A549 (cell line): ENCODE data around the gene KIRREL1. TPM values are rescaled to one million over a fixed set of nuclear protein-coding genes. Genes with fewer than 3 reads are reported as not detected.

ENCODE experiments used
- ATAC-seq, 2 experiments: fragments of 200-7000 bp in 1 of 2; fragments of >200 bp in 1 of 2; cut with Nextera tagmentation in 1 of 2; cut with Tn5 transposase in 1 of 2; 3 replicates each; pipeline versions ENCODE4 v1.8.0 to v1.9.1; 2018 to 2020; ENCODE audit warnings: mild to moderate bottlenecking in 1 of 2, moderate library complexity in 1 of 2
- CTCF ChIA-PET: fragments of 300-600 bp; sonication (Branson Sonifier 250); formaldehyde crosslinking; extraction: SDS; loops from one replicate; lab custom pipeline; 2021; ENCODE audit warnings: antibody characterized with exemption, inconsistent platforms; lab: Yijun Ruan, JAX
- POLR2A ChIA-PET: fragments of 350-600 bp; formaldehyde crosslinking; extraction: SDS; loops from one replicate; lab custom pipeline; 2021; ENCODE audit warnings: antibody characterized with exemption, inconsistent platforms; lab: Yijun Ruan, JAX
- DNase-seq, 2 experiments: peaks; one replicate each; pipeline versions ENCODE4 v3.0.0 to v3.0.0-alpha.2; 2011 to 2016; ENCODE audit warnings: low read depth in 1 of 2, low spot score in 1 of 2
- FAIRE-seq: peaks from 2 replicates; lab custom pipeline; 2011; peaks lifted over from hg19 to GRCh38; lab: Jason Lieb, UNC
- H3K27ac ChIP-seq, 2 experiments: fragments of >200 bp; sonication (Bioruptor Twin); formaldehyde crosslinking; 3 replicates each; pipeline ENCODE4 v1.5.1; 2016 to 2017
- H3K4me1 ChIP-seq: fragments of >200 bp; sonication (Bioruptor Twin); formaldehyde crosslinking; 3 replicates; pipeline ENCODE4 v1.6.1; 2016
- H3K4me2 ChIP-seq: fragments of >200 bp; sonication (Bioruptor Twin); formaldehyde crosslinking; 3 replicates; pipeline ENCODE4 v1.6.1; 2016
- H3K4me3 ChIP-seq: fragments of >200 bp; sonication (Bioruptor Twin); formaldehyde crosslinking; 3 replicates; pipeline ENCODE4 v1.5.1; 2016
- H3K9me3 ChIP-seq: fragments of >200 bp; sonication (Bioruptor Twin); formaldehyde crosslinking; 3 replicates; pipeline ENCODE4 v1.6.1; 2016
- ATOH8 ChIP-seq: fragments of 250-450 bp; sonication (Bioruptor Pico); IDR thresholded peaks from 2 replicates; pipeline ENCODE4 v1.5.0; 2020; ENCODE audit warnings: low read depth, mild to moderate bottlenecking, moderate library complexity
- BCL3 ChIP-seq: fragments of >200 bp; sonication (Bioruptor Twin); formaldehyde crosslinking; IDR thresholded peaks from 3 replicates; pipeline ENCODE4 v1.6.1; 2016
- EHF ChIP-seq: fragments of 250-450 bp; sonication (Bioruptor Pico); IDR thresholded peaks from 2 replicates; pipeline ENCODE4 v1.5.0; 2020; ENCODE audit warnings: mild to moderate bottlenecking
- ELK1 ChIP-seq: fragments of 150-350 bp; IDR thresholded peaks from 2 replicates; pipeline ENCODE4 v1.6.1; 2014; ENCODE audit warnings: low read depth, mild to moderate bottlenecking, low read length
- FOXS1 ChIP-seq: fragments of 250-450 bp; sonication (Bioruptor Pico); IDR thresholded peaks from 2 replicates; pipeline ENCODE4 v1.5.0; 2020; ENCODE audit warnings: mild to moderate bottlenecking, moderate library complexity
- GATA3 ChIP-seq: IDR thresholded peaks from 2 replicates; pipeline ENCODE4 v1.6.1; 2012; ENCODE audit warnings: borderline replicate concordance
- HDAC2 ChIP-seq: fragments of 200-600 bp; sonication (generic); IDR thresholded peaks from 2 replicates; pipeline ENCODE4 v1.6.1; 2016
- HEYL ChIP-seq: fragments of 250-450 bp; sonication (Bioruptor Pico); IDR thresholded peaks from 2 replicates; pipeline ENCODE4 v1.8.0; 2021; ENCODE audit warnings: mild to moderate bottlenecking, moderate library complexity
- HOXA7 ChIP-seq: fragments of 250-450 bp; sonication (Bioruptor Pico); IDR thresholded peaks from 2 replicates; pipeline ENCODE4 v1.5.0; 2020; ENCODE audit warnings: mild to moderate bottlenecking, moderate library complexity
- HOXB5 ChIP-seq: fragments of 250-450 bp; sonication (Bioruptor Pico); IDR thresholded peaks from 2 replicates; pipeline ENCODE4 v1.5.0; 2020; ENCODE audit warnings: mild to moderate bottlenecking, moderate library complexity
- MAFK ChIP-seq: fragments of 450-650 bp; IDR thresholded peaks from 2 replicates; pipeline ENCODE4 v1.6.1; 2014; ENCODE audit not compliant: partially characterized antibody
- MAX ChIP-seq: IDR thresholded peaks from 2 replicates; pipeline ENCODE4 v1.6.1; 2012
- NPAS2 ChIP-seq: fragments of 250-450 bp; sonication (Bioruptor Pico); IDR thresholded peaks from 2 replicates; pipeline ENCODE4 v1.8.0; 2022; ENCODE audit warnings: mild to moderate bottlenecking, moderate library complexity, borderline replicate concordance
- PHF8 ChIP-seq: fragments of 200-600 bp; sonication (generic); IDR thresholded peaks from 2 replicates; pipeline ENCODE4 v1.6.1; 2016; ENCODE audit warnings: low read depth, mild to moderate bottlenecking, antibody characterized with exemption, moderate library complexity, borderline replicate concordance
- RCOR1 ChIP-seq: fragments of 150-350 bp; IDR thresholded peaks from 2 replicates; pipeline ENCODE4 v1.6.1; 2014; ENCODE audit warnings: antibody characterized with exemption, low read length, low read depth
- RFX5 ChIP-seq: fragments of 450-650 bp; IDR thresholded peaks from 2 replicates; pipeline ENCODE4 v1.7.1; 2014; ENCODE audit warnings: antibody characterized with exemption, mild to moderate bottlenecking, moderate library complexity
- RNF2 ChIP-seq: fragments of 200-600 bp; sonication (generic); IDR thresholded peaks from 2 replicates; pipeline ENCODE4 v1.6.1; 2016; ENCODE audit warnings: low read depth, mild to moderate bottlenecking, antibody characterized with exemption, moderate library complexity, borderline replicate concordance
- WGBS: methylation state at CpG from one replicate; pipeline ENCODE4 v1.1.6; 2017; ENCODE audit errors: missing lambda C conversion rate; 5-methylcytosine and 5-hydroxymethylcytosine counted together
- polyA plus RNA-seq, 4 experiments: library from polyadenylated mRNA; depleted of rRNA in 3 of 4; stranded (reverse); fragments of >200 nt; fragmentation: RNase III in 1 of 4; extraction: RNeasy Plus Mini Kit Qiagen cat#74134 plus additional on column Dnase treatment in 1 of 4; gene quantifications; 2 replicates in 3 of 4; 3 replicates in 1 of 4; pipeline ENCODE4 v1.2.3, GENCODE V29; 2011 to 2017
- TF ChIP-seq, protein P1 (sequence below): fragments of 450-650 bp; IDR thresholded peaks from 2 replicates; pipeline ENCODE4 v1.6.1; 2014; ENCODE audit warnings: antibody characterized with exemption

The KIRREL1 gene
- polyA plus RNA-seq, 2 of the 4 experiments (the other 2 are of a cell fraction), result 18.7 to 41.3 TPM

DNA sequence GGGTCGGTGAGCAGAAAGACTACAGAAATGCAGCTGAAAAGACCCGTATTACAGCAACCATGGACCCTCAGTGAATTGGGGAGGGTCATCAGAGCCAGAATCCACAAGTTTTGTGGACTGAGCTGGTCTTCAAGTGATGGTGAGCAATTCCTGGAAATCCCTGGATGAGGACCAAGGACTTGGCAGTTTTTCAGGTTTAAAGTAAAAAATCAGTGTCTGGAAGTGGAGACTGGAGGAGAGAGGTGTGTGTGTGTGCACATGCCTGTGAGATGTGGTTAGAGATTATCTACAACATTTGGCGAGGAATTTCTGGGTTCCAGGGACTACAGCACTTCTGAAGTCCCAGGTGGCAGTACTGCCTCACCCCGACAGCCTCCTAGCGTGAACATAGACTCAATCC is 56.4 kb downstream of the KIRREL1 start:
- Histone ChIP-seq H3K4me1 (peaks cover 9% of the 10 kb centered on the region; the same call in 1 of the 3 replicates), H3K4me3 (no peak overlapping the region)
- CTCF ChIA-PET, result interaction anchor here (1.8 to 49.7 kb wide), 2 partner anchors 55 to 86 kb away, joined by 6 to 1281 read pairs; partner anchors contain the start of gene KIRREL1
- no peak for TF ChIP-seq RNF2
- TF ChIP-seq HDAC2, result no peak
- TF ChIP-seq HOXA7 (CRISPR knock-in tag), result no peak
- TF ChIP-seq, protein P1, sequence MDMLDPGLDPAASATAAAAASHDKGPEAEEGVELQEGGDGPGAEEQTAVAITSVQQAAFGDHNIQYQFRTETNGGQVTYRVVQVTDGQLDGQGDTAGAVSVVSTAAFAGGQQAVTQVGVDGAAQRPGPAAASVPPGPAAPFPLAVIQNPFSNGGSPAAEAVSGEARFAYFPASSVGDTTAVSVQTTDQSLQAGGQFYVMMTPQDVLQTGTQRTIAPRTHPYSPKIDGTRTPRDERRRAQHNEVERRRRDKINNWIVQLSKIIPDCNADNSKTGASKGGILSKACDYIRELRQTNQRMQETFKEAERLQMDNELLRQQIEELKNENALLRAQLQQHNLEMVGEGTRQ, result no peak
- TF ChIP-seq GATA3, result no peak
- TF ChIP-seq HEYL (CRISPR knock-in tag), result no peak
- no peak for TF ChIP-seq PHF8
- TF ChIP-seq FOXS1 (CRISPR knock-in tag), result no peak
- TF ChIP-seq, all 56 proteins: peak for 0
- Histone ChIP-seq H3K27ac (no peak overlapping the region), H3K9me3 (no peaks in the 10 kb centered on the region), H3K4me2 (no peak overlapping the region)
- WGBS, result 82% methylated on average over 5 of the region's 5 CpGs
- ATAC-seq (no peak), DNase-seq (no peak), FAIRE-seq (no peak)
- POLR2A ChIA-PET, result no interaction called here

DNA sequence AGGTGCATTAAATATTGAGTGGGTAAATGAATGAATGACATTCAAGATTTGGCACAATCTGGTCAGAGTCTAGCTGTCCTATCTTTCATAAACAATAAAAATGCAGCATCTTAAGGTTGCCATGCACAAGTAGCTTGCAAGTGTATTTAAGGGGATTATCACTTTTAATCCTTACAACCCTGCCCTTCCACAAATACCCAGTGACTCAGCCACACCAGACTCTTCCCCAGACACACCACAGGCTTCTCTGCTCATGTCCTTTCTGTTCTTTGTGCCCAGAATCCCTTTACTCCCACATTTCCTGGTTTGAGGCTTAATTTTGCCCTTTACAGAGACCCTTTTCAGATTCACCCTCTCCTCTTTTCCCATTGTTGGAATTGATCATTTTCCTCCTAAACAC is 59.8 kb downstream of the KIRREL1 start:
- ChIA-PET POLR2A (interaction anchor here (0.6 kb wide), 1 partner anchor 15 kb away, joined by 4 read pairs; no protein-coding TSS in a partner anchor), CTCF (interaction anchor here (1.0 to 3.4 kb wide), 7 partner anchors 11 to 152 kb away, joined by 3 to 22 read pairs (median 4); no protein-coding TSS in a partner anchor)
- DNase-seq, result no peak
- Histone ChIP-seq H3K27ac (no peak overlapping the region), H3K4me2 (no peak overlapping the region), H3K9me3 (no peaks in the 10 kb centered on the region), H3K4me1 (peaks cover 9% of the 10 kb centered on the region; the same call in 1 of the 3 replicates), H3K4me3 (no peak overlapping the region)
- ATAC-seq, result peak in 1 of 2 experiments; percentile 34; a peak in 1 of 6 replicates
- no peak for FAIRE-seq
- no peak for TF ChIP-seq RFX5
- TF ChIP-seq ATOH8, result no peak
- no peak for TF ChIP-seq MAX
- no peak for TF ChIP-seq HOXB5 (CRISPR knock-in tag)
- TF ChIP-seq MAFK, result no peak
- no peak for TF ChIP-seq NPAS2
- TF ChIP-seq, all 56 proteins: peak for 0

GRCh38 chr1:158054721-158055120 is 61.3 kb downstream of the KIRREL1 start:
- TF ChIP-seq EHF (CRISPR knock-in tag) (no peak), ELK1 (no peak), BCL3 (no peak), NPAS2 (no peak), RCOR1 (no peak)
- TF ChIP-seq, all 56 proteins: peak for 0
- no peak for DNase-seq
- peaks cover 13% of the 10 kb centered on the region; the same call in 2 of the 3 replicates for H3K4me1 ChIP-seq
- H3K4me3 ChIP-seq, result no peak overlapping the region
- ChIA-PET POLR2A (no interaction called here), CTCF (interaction anchor here (0.9 to 3.4 kb wide), 6 partner anchors 10 to 91 kb away, joined by 3 to 22 read pairs (median 5); no protein-coding TSS in a partner anchor)
- 96% methylated on average over 4 of the region's 4 CpGs for WGBS
- no peak for ATAC-seq
- no peak for FAIRE-seq
- no peak overlapping the region for H3K4me2 ChIP-seq
- H3K27ac ChIP-seq, result no peak overlapping the region
- no peaks in the 10 kb centered on the region for H3K9me3 ChIP-seq
